GM12878 (cell line): ENCODE data around the gene STK32B. TPM values are rescaled to one million over a fixed set of nuclear protein-coding genes. Genes with fewer than 3 reads are reported as not detected.

ENCODE experiments used
- ATAC-seq: fragments of 200-7000 bp; cut with Tn5 transposase; 3 replicates; pipeline ENCODE4 v1.9.1; 2020; ENCODE audit warnings: mild to moderate bottlenecking, moderate library complexity
- BruUV-seq: library from RNA; stranded (reverse); fragments of 400-500 nt; replicated peaks from 2 replicates; lab custom pipeline; 2021; lab: Mats Ljungman, UMichigan
- CTCF ChIA-PET: fragments of 300-600 bp; sonication (Branson Sonifier 250); formaldehyde crosslinking; extraction: SDS; loops from one replicate; lab custom pipeline; 2021; ENCODE audit warnings: inconsistent platforms; lab: Yijun Ruan, JAX
- POLR2A ChIA-PET: fragments of 350-600 bp; formaldehyde crosslinking; extraction: SDS; loops from one replicate; lab custom pipeline; 2021; ENCODE audit warnings: inconsistent platforms; lab: Charles Lee
- RAD21 ChIA-PET: fragments of 300-600 bp; sonication (Branson Sonifier 250); formaldehyde crosslinking; loops from one replicate; lab custom pipeline; 2023; ENCODE audit warnings: antibody characterized with exemption; ENCODE audit not compliant: unreplicated experiment; lab: Charles Lee
- SMC1A ChIA-PET: fragments of 300-600 bp; sonication (Branson Sonifier 250); formaldehyde crosslinking; loops from one replicate; lab custom pipeline; 2023; ENCODE audit not compliant: unreplicated experiment, uncharacterized antibody; lab: Charles Lee
- DNase-seq: peaks from one replicate; pipeline ENCODE4 v3.0.0-alpha.2; 2011; ENCODE audit warnings: low read depth, low spot score
- FAIRE-seq: peaks from 3 replicates; lab custom pipeline; 2011; peaks lifted over from hg19 to GRCh38; lab: Jason Lieb, UNC
- H2AFZ ChIP-seq: 2 replicates; pipeline ENCODE4 v1.6.0; 2011; ENCODE audit warnings: low read depth, low read length, control low read depth; ENCODE audit not compliant: control insufficient read depth
- H3K27ac ChIP-seq: 2 replicates; pipeline ENCODE4 v1.5.1; 2011; ENCODE audit warnings: control low read depth; ENCODE audit not compliant: control insufficient read depth, insufficient read depth
- H3K27me3 ChIP-seq, 2 experiments: replicated peaks in 1 of 2; 2 replicates each; pipeline versions ENCODE4 v1.6.0 to v1.6.1; 2011; ENCODE audit warnings: low read length in 1 of 2; ENCODE audit not compliant: control insufficient read depth in 2 of 2, insufficient read depth in 2 of 2
- H3K36me3 ChIP-seq, 2 experiments: 2 replicates each; pipeline ENCODE4 v1.5.1; 2011; ENCODE audit warnings: low read length in 1 of 2; ENCODE audit not compliant: control insufficient read depth in 2 of 2, insufficient read depth in 2 of 2
- H3K4me1 ChIP-seq: 2 replicates; pipeline ENCODE4 v1.6.1; 2011; ENCODE audit warnings: mild to moderate bottlenecking, low read length, moderate library complexity, mixed read lengths; ENCODE audit not compliant: control insufficient read depth, insufficient read depth
- H3K4me2 ChIP-seq: 2 replicates; pipeline ENCODE4 v1.6.0; 2011; ENCODE audit warnings: control low read depth; ENCODE audit not compliant: control insufficient read depth, insufficient read depth
- H3K4me3 ChIP-seq: fragments of 200-600 bp; sonication (generic); 2 replicates; pipeline ENCODE4 v1.5.1; 2016
- H3K79me2 ChIP-seq: 2 replicates; pipeline ENCODE4 v1.6.0; 2011; ENCODE audit warnings: low read length; ENCODE audit not compliant: control insufficient read depth, insufficient read depth
- H3K9ac ChIP-seq: 2 replicates; pipeline ENCODE4 v1.8.0; 2011; ENCODE audit warnings: low read length, control low read depth, mixed read lengths; ENCODE audit not compliant: control insufficient read depth, insufficient read depth
- H3K9me3 ChIP-seq: replicated peaks from 3 replicates; pipeline ENCODE4 v1.5.1; 2011; ENCODE audit warnings: mild to moderate bottlenecking, low read length; ENCODE audit not compliant: control insufficient read depth, insufficient read depth
- H4K20me1 ChIP-seq: 2 replicates; pipeline ENCODE4 v1.6.0; 2011; ENCODE audit not compliant: control insufficient read depth, insufficient read depth
- BCL11A ChIP-seq: IDR thresholded peaks from 2 replicates; pipeline ENCODE4 v1.6.1; 2011; ENCODE audit warnings: low read depth, low read length
- CBFB ChIP-seq: IDR thresholded peaks from 2 replicates; pipeline ENCODE4 v1.6.1; 2016; ENCODE audit warnings: antibody characterized with exemption, low read depth
- CREM ChIP-seq: IDR thresholded peaks from 2 replicates; pipeline ENCODE4 v1.6.1; 2014; ENCODE audit warnings: antibody characterized with exemption, low read depth
- EGR1 ChIP-seq, 2 experiments: IDR thresholded peaks; 1 replicate in 1 of 2; 2 replicates in 1 of 2; pipeline ENCODE4 v1.6.1; 2011 to 2012; ENCODE audit warnings: low read depth in 2 of 2, low read length in 2 of 2, borderline replicate concordance in 1 of 2, mild to moderate bottlenecking in 1 of 2, moderate library complexity in 1 of 2
- EZH2 ChIP-seq: IDR thresholded peaks from 2 replicates; pipeline ENCODE4 v1.6.1; 2012; ENCODE audit warnings: low read depth, mild to moderate bottlenecking, control low read depth, inconsistent platforms, low read length, borderline replicate concordance; ENCODE audit not compliant: control insufficient read depth
- FOXM1 ChIP-seq: IDR thresholded peaks from 2 replicates; pipeline ENCODE4 v1.6.1; 2012; ENCODE audit warnings: low read depth, mild to moderate bottlenecking, inconsistent platforms, low read length, moderate library complexity
- HDGF ChIP-seq: fragments of 450-650 bp; IDR thresholded peaks from 2 replicates; pipeline ENCODE4 v1.6.1; 2016; ENCODE audit warnings: antibody characterized with exemption
- IKZF2 ChIP-seq, 2 experiments: fragments of 450-650 bp; IDR thresholded peaks; 2 replicates each; pipeline ENCODE4 v1.6.1; 2017; ENCODE audit warnings: mild to moderate bottlenecking in 2 of 2, moderate library complexity in 2 of 2
- IRF4 ChIP-seq: IDR thresholded peaks from 2 replicates; pipeline ENCODE4 v1.6.1; 2011; ENCODE audit warnings: low read depth, low read length
- JUNB ChIP-seq: IDR thresholded peaks from 2 replicates; pipeline ENCODE4 v1.6.1; 2016; ENCODE audit warnings: antibody characterized with exemption, mild to moderate bottlenecking
- LARP7 ChIP-seq: fragments of 450-650 bp; IDR thresholded peaks from 2 replicates; pipeline ENCODE4 v1.6.1; 2017; ENCODE audit warnings: mild to moderate bottlenecking
- NFYB ChIP-seq: IDR thresholded peaks from 2 replicates; pipeline ENCODE4 v1.6.1; 2011; ENCODE audit warnings: low read depth, mild to moderate bottlenecking, low read length, improper control_type of control experiment, moderate library complexity; ENCODE audit not compliant: insufficient read depth
- NR2C2 ChIP-seq: IDR thresholded peaks from 2 replicates; pipeline ENCODE4 v1.6.1; 2011; ENCODE audit warnings: borderline replicate concordance, low read depth; ENCODE audit not compliant: control insufficient read depth, insufficient read length
- PAX8 ChIP-seq: fragments of 450-650 bp; IDR thresholded peaks from 2 replicates; pipeline ENCODE4 v1.6.1; 2017; ENCODE audit warnings: mild to moderate bottlenecking, moderate library complexity
- POLR2AphosphoS2 ChIP-seq: IDR thresholded peaks from 2 replicates; pipeline ENCODE4 v1.6.1; 2011; ENCODE audit warnings: low read depth, mild to moderate bottlenecking, low read length, improper control_type of control experiment, moderate library complexity
- POU2F2 ChIP-seq: IDR thresholded peaks from 3 replicates; pipeline ENCODE4 v1.6.1; 2011; ENCODE audit warnings: low read depth, mild to moderate bottlenecking, low read length, borderline replicate concordance
- RAD21 ChIP-seq: IDR thresholded peaks from 2 replicates; pipeline ENCODE4 v1.6.1; 2011; ENCODE audit warnings: mild to moderate bottlenecking, low read depth, low read length, moderate library complexity; ENCODE audit not compliant: insufficient read depth
- STAT1 ChIP-seq: fragments of 450-650 bp; conservative IDR thresholded peaks from 2 replicates; pipeline ENCODE4 v1.6.1; 2014; ENCODE audit warnings: antibody characterized with exemption, mild to moderate bottlenecking
- STAT3 ChIP-seq: IDR thresholded peaks from 2 replicates; pipeline ENCODE4 v1.6.1; 2011; ENCODE audit warnings: low read depth, low read length, improper control_type of control experiment
- ZNF207 ChIP-seq: fragments of 450-650 bp; IDR thresholded peaks from 2 replicates; pipeline ENCODE4 v1.6.1; 2014; ENCODE audit warnings: antibody characterized with exemption, mild to moderate bottlenecking, borderline replicate concordance
- ZNF24 ChIP-seq: fragments of 450-650 bp; IDR thresholded peaks from 2 replicates; pipeline ENCODE4 v1.6.1; 2017; ENCODE audit warnings: antibody characterized with exemption, mild to moderate bottlenecking
- WGBS: methylation state at CpG from one replicate; pipeline ENCODE4 v1.1.6; 2016; ENCODE audit warnings: low lambda C conversion rate; ENCODE audit not compliant: insufficient replicate concordance, insufficient coverage; ENCODE audit errors: missing lambda C conversion rate; 5-methylcytosine and 5-hydroxymethylcytosine counted together
- in situ Hi-C: fragments of 300-500 bp; cut with MboI; formaldehyde crosslinking; loops from 9 replicates; pipeline ENCODE4 v1.14.3; 2018; ENCODE audit warnings: mixed read lengths
- intact Hi-C: fragments of 100-400 bp; cut with micrococcal nuclease; formaldehyde crosslinking; loops from one replicate; pipeline ENCODE4 v1.14.2; 2022; ENCODE audit not compliant: unreplicated experiment
- polyA plus RNA-seq, 11 experiments: library from polyadenylated mRNA; depleted of rRNA in 4 of 11; unstranded in 6 of 11; stranded (reverse) in 5 of 11; fragments of >200 nt; fragmentation: Nextera tagmentation in 4 of 11; fragmentation: Illumina TruSeq in 1 of 11; extraction: Ambion mirVana in 4 of 11; extraction: Trizol in 1 of 11; gene quantifications; 1 replicate in 1 of 11; 2 replicates in 10 of 11; pipeline versions ENCODE4 v1.2.1 to v1.2.3, GENCODE V29; 2011 to 2016; ENCODE audit warnings: inconsistent platforms in 2 of 11, missing spikeins in 2 of 11, low read depth in 1 of 11
- total RNA-seq, 4 experiments: library from RNA; depleted of rRNA in 3 of 4; stranded (reverse); fragments of >200 nt in 3 of 4; fragmentation: Illumina TruSeq in 1 of 4; extraction: Trizol in 1 of 4; gene quantifications; 2 replicates each; pipeline versions ENCODE4 v1.2.1 to v1.2.3, GENCODE V29; 2013 to 2021
- TF ChIP-seq, protein P1 (sequence below): fragments of 450-650 bp; formaldehyde crosslinking; IDR thresholded peaks from 2 replicates; pipeline ENCODE4 v1.4.0; 2022; ENCODE audit warnings: mild to moderate bottlenecking, moderate library complexity

STK32B gene
- total and polyA plus RNA-seq, 10 of the 15 experiments (the other 5 are each of a cell fraction or from before 2014, with no cell fraction given): 0.04 to 0.12 (median 0.08) TPM; not detected in 7

DNA sequence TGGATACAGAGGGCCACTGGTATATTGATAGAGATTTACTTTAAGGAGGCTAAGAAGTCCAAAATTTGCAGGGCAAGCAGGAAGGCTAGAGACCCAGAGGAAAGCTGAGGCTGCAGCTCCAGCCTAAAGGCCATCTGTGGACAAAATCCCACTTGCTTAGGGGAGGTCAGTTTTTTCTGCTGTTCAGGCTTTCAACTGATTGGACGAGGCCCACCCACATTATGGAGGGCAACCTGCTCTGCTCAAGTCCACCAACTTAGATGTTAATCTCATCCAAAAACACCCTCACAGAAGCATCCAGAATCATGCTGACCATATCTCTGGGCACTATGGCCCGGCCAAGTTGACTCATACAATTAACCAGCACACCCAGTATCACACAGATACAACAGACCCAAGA, 480.8 kb downstream of the STK32B start (continued):
- TF ChIP-seq, protein P1, sequence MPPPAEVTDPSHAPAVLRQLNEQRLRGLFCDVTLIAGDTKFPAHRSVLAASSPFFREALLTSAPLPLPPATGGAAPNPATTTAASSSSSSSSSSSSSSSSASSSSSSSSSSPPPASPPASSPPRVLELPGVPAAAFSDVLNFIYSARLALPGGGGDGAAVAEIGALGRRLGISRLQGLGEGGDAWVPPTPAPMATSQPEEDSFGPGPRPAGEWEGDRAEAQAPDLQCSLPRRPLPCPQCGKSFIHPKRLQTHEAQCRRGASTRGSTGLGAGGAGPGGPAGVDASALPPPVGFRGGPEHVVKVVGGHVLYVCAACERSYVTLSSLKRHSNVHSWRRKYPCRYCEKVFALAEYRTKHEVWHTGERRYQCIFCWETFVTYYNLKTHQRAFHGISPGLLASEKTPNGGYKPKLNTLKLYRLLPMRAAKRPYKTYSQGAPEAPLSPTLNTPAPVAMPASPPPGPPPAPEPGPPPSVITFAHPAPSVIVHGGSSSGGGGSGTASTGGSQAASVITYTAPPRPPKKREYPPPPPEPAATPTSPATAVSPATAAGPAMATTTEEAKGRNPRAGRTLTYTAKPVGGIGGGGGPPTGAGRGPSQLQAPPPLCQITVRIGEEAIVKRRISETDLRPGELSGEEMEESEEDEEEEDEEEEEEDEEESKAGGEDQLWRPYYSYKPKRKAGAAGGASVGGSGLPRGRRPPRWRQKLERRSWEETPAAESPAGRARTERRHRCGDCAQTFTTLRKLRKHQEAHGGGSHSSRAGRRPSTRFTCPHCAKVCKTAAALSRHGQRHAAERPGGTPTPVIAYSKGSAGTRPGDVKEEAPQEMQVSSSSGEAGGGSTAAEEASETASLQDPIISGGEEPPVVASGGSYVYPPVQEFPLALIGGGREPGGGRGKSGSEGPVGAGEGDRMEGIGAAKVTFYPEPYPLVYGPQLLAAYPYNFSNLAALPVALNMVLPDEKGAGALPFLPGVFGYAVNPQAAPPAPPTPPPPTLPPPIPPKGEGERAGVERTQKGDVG: no peak
- TF ChIP-seq ZNF207 (no peak), IKZF2 (IDR thresholded peaks at IDR 0.05) (no peak), EZH2 (no peak), ZNF24 (no peak)

DNA sequence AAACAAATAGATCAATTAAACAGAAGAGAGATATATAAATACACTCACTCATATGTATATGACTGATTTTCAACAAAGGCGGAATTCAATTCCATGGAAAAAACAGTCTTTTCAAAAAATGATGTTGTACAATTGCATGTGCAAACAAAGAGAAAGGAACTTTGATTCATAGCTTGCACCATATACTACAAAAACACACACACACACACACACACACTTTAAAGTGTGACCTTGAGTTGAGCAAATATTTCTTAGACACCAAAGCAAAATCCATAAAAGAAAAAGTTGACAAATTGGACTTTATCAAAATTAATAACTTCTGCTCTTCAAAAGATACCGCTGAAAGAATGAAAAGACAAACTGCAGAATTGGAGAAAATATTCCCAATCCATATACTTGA, 488.3 kb downstream of the STK32B start:
- H2AFZ ChIP-seq: no peak overlapping the region
- no peak overlapping the region for H3K27ac ChIP-seq
- ChIA-PET CTCF (interaction anchor here (0.7 kb wide), 1 partner anchor 1863 kb away, joined by 3 read pairs; no protein-coding TSS in a partner anchor), RAD21 (no interaction called here), SMC1A (no interaction called here), POLR2A (no interaction called here)
- intact Hi-C loops (no loop called here), in situ Hi-C loops (no loop called here)
- H3K4me1 ChIP-seq: no peaks in the 10 kb centered on the region
- H4K20me1 ChIP-seq: no peaks in the 10 kb centered on the region
- H3K27me3 ChIP-seq: no peaks in the 10 kb centered on the region
- ATAC-seq (no peak), DNase-seq (no peak), FAIRE-seq (no peak)
- H3K9me3 ChIP-seq: no peaks in the 10 kb centered on the region
- no TSS peak for BruUV-seq
- no peaks in the 10 kb centered on the region for H3K36me3 ChIP-seq
- no peaks in the 10 kb centered on the region for H3K79me2 ChIP-seq
- no peak overlapping the region for H3K4me2 ChIP-seq
- TF ChIP-seq PAX8: no peak
- no peak for TF ChIP-seq POU2F2
- TF ChIP-seq JUNB: no peak
- TF ChIP-seq RAD21: no peak
- no peak for TF ChIP-seq CBFB
- no peak for TF ChIP-seq CREM
- TF ChIP-seq LARP7: no peak
- no peak for TF ChIP-seq FOXM1
- no peak for TF ChIP-seq NR2C2
- TF ChIP-seq NFYB: no peak
- TF ChIP-seq IRF4: no peak
- TF ChIP-seq POLR2AphosphoS2: no peak
- TF ChIP-seq BCL11A: no peak
- no peak for TF ChIP-seq HDGF
- TF ChIP-seq EGR1 (IDR thresholded peaks at IDR 0.05; ENCODE audit: borderline replicate concordance in 1 of 2, low read depth in 2 of 2, low read length in 2 of 2): no peak
- TF ChIP-seq STAT3: no peak
- no peak for TF ChIP-seq STAT1
- 2% methylated on average over 2 of the region's 2 CpGs for WGBS
- H3K9ac ChIP-seq: no peak overlapping the region
- H3K4me3 ChIP-seq: no peak overlapping the region
